Gastrocnemius medialis (tissue), 4 donors: Measurements from ENCODE around the gene LINC00305. TPM values are rescaled to one million over a fixed set of nuclear protein-coding genes. Genes with fewer than 3 reads are reported as not detected.

Experiments
- ATAC-seq, 2 donors: fragments of 150-250 bp; one replicate each; pipeline ENCODE4 v1.9.1; 2016
- DNase-seq, 2 donors: peaks; one replicate each; pipeline ENCODE4 v3.0.0-alpha.2; 2019
- H3K27ac ChIP-seq, 4 donors: fragments of 200-600 bp; sonication (generic); 1 replicate in 1 of 4; 2 replicates in 3 of 4; pipeline ENCODE4 v1.5.1; 2016 to 2018; ENCODE audit warnings: mild to moderate bottlenecking in 2 of 4, moderate library complexity in 1 of 4
- H3K27me3 ChIP-seq, 3 donors: fragments of 200-600 bp; sonication (generic) in 2 of 3; 1 replicate in 1 of 3; 2 replicates in 2 of 3; pipeline versions ENCODE4 v1.5.1 to v1.6.0; 2016 to 2019; ENCODE audit warnings: mild to moderate bottlenecking in 1 of 3, moderate library complexity in 1 of 3
- H3K36me3 ChIP-seq, 2 donors: fragments of 200-600 bp; sonication (generic) in 1 of 2; one replicate each; pipeline ENCODE4 v1.5.1; 2017 to 2018
- H3K4me1 ChIP-seq, 2 donors: fragments of 200-600 bp; sonication (generic) in 1 of 2; one replicate each; pipeline ENCODE4 v1.5.1; 2016 to 2017; ENCODE audit warnings: mild to moderate bottlenecking in 2 of 2
- H3K4me3 ChIP-seq, 4 donors: fragments of 200-600 bp; sonication (generic) in 3 of 4; 1 replicate in 1 of 4; 2 replicates in 3 of 4; pipeline ENCODE4 v1.5.1; 2016 to 2019; ENCODE audit warnings: mild to moderate bottlenecking in 2 of 4
- H3K9me3 ChIP-seq, 3 donors: fragments of 200-600 bp; sonication (generic) in 2 of 3; 1 replicate in 1 of 3; 2 replicates in 2 of 3; pipeline ENCODE4 v1.5.1; 2016 to 2019
- POLR2A ChIP-seq, 2 donors: fragments of 450-650 bp; IDR thresholded peaks; one replicate each; pipeline ENCODE4 v1.6.1; 2017; ENCODE audit warnings: antibody characterized with exemption in 2 of 2, mild to moderate bottlenecking in 2 of 2, moderate library complexity in 2 of 2
- in situ Hi-C, 4 donors: fragments of 200-750 bp; cut with MboI; loops; one replicate each; pipeline versions ENCODE4 v1.15.0 to v1.8.0; 2017; ENCODE audit warnings: low sequenced_read_pairs in 4 of 4
- intact Hi-C: fragments of 100-400 bp; cut with DNase I; formaldehyde crosslinking; loops from one replicate; pipeline ENCODE4 v1.15.1; 2023; ENCODE audit warnings: low total_unique reads
- total RNA-seq, 4 donors: library from RNA; depleted of rRNA; stranded (reverse); fragments of >200 nt; gene quantifications; one replicate each; pipeline versions ENCODE4 v1.1.0 to v1.2.3, GENCODE V29; 2016
- TF ChIP-seq, protein P1 (sequence below), 5 experiments: fragments of 450-650 bp in 3 of 5; fragments of 200-600 bp in 2 of 5; sonication (generic) in 2 of 5; IDR thresholded peaks in 4 of 5; conservative IDR thresholded peaks in 1 of 5; 1 replicate in 4 of 5; 2 replicates in 1 of 5; pipeline ENCODE4 v1.5.1; 2016 to 2019; ENCODE audit warnings: antibody characterized with exemption in 5 of 5, mild to moderate bottlenecking in 3 of 5, moderate library complexity in 3 of 5

LINC00305 gene
- total RNA-seq, 4 donors from 2014 or later, result not detected

DNA sequence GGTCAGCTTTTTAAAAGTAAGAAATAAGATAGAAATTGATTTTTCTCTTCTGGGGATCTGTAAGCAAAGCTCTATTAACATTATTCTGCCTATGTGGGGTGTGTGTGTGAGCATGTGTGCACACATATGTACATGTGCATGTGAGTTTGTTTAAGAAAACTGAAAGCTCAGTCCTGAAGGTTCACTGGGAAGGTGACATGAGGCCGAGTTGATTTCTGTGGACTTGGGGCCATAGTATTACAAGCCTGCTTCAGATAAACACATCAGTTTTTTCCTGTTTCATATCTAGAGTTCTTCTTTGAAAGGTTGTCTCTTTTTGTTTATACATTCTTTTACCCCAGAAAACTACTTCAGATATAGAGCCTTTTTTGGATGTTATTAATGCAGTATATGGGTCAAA is 95.6 kb downstream of the LINC00305 start:
- no peak overlapping the region for H3K4me3 ChIP-seq
- intact Hi-C loops (no loop called here), in situ Hi-C loops (no loop called here)
- TF ChIP-seq, protein P1, sequence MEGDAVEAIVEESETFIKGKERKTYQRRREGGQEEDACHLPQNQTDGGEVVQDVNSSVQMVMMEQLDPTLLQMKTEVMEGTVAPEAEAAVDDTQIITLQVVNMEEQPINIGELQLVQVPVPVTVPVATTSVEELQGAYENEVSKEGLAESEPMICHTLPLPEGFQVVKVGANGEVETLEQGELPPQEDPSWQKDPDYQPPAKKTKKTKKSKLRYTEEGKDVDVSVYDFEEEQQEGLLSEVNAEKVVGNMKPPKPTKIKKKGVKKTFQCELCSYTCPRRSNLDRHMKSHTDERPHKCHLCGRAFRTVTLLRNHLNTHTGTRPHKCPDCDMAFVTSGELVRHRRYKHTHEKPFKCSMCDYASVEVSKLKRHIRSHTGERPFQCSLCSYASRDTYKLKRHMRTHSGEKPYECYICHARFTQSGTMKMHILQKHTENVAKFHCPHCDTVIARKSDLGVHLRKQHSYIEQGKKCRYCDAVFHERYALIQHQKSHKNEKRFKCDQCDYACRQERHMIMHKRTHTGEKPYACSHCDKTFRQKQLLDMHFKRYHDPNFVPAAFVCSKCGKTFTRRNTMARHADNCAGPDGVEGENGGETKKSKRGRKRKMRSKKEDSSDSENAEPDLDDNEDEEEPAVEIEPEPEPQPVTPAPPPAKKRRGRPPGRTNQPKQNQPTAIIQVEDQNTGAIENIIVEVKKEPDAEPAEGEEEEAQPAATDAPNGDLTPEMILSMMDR (IDR thresholded peaks at IDR 0.05 in 4 of 5, conservative IDR thresholded peaks at IDR 0.05 in 1 of 5), result no peak
- no peak for TF ChIP-seq POLR2A (IDR thresholded peaks at IDR 0.05)
- no peaks in the 10 kb centered on the region for H3K36me3 ChIP-seq
- no peaks in the 10 kb centered on the region for H3K4me1 ChIP-seq
- H3K27ac ChIP-seq, result no peak overlapping the region
- DNase-seq (no peak), ATAC-seq (no peak)
- H3K9me3 ChIP-seq, result no peaks in the 10 kb centered on the region
- H3K27me3 ChIP-seq, result no peaks in the 10 kb centered on the region

DNA sequence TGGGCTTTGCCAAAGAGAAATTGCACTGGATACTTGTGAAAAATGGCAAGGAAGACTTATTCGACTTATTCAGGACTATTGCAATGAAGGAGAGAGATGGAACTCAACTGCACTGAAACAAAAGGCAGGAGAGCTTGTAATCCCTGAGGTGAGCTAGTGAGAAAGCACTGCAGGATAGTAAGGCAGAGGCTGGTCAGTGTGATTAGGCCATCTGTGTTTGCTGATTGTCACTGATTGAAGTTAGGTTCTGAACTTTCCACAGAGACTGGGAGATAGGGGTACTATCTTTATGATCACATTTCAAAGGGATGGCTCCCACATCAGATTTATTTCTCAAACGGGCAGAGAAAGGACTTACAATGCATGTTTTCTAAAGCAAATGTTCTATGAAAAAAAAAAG is 96.1 kb downstream of the LINC00305 start:
- intact Hi-C loops, result no loop called here
- Histone ChIP-seq H3K9me3 (no peaks in the 10 kb centered on the region), H3K27ac (no peak overlapping the region), H3K36me3 (no peaks in the 10 kb centered on the region), H3K4me3 (no peak overlapping the region), H3K4me1 (no peaks in the 10 kb centered on the region), H3K27me3 (no peaks in the 10 kb centered on the region)
- in situ Hi-C loops, result no loop called here
- DNase-seq (no peak), ATAC-seq (no peak)
- TF ChIP-seq, protein P1 (IDR thresholded peaks at IDR 0.05 in 4 of 5, conservative IDR thresholded peaks at IDR 0.05 in 1 of 5), result no peak

DNA sequence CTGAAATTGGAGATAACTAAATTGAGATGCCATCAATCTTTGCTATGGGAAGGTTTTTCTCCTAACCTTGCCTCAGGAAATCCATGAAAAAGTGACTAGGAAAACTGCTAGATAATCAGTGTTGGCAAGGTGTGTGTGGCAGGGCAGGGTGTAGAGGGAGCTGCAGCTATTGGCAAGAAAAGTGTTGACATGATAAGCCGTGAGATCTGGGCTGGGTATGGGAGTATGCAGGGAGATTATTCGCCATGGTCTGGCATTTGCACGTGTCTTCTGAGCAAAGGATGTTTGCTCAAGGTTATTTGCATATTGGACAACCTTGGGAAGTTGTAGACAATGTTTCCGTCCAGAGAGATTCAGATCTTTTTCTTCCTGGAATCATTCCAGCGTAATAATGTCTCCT is 104.3 kb downstream of the LINC00305 start:
- in situ Hi-C loops (no loop called here), intact Hi-C loops (no loop called here)
- Histone ChIP-seq H3K27me3 (no peaks in the 10 kb centered on the region), H3K27ac (no peak overlapping the region), H3K4me1 (no peaks in the 10 kb centered on the region), H3K4me3 (no peak overlapping the region), H3K9me3 (no peaks in the 10 kb centered on the region), H3K36me3 (no peaks in the 10 kb centered on the region)
- ATAC-seq, result no peak
- DNase-seq, result no peak
- TF ChIP-seq POLR2A (IDR thresholded peaks at IDR 0.05), result no peak
- TF ChIP-seq, protein P1 (IDR thresholded peaks at IDR 0.05 in 4 of 5, conservative IDR thresholded peaks at IDR 0.05 in 1 of 5), result no peak

DNA sequence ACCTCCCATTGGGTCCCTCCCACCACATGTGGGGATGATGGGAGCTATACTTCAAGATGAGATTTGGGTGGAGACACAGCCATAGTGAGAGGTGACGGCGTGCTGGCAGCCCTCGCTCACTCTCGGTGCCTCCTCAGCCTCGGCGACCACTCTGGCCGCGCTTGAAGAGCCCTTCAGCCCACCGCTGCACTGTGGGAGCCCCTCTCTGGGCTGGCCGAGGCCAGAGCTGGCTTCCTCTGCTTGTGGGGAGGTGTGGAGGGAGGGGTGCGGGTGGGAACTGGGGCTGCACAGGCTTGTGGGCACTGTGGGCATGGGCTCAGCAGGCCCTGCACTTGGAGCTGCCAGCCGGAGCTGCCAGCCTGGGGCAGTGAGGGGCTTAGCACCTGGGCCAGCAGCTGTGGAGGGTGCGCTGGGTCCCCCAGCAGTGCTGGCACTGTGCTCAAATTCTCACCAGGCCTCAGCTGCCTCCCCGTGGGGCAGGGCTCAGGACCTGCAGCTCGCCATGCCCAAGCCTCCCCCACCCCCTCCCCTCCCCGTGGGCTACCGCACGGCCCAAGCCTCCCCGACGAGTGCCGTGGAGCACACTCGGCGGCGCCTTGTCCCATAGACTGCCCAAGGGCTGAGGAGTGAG is 106.0 kb downstream of the LINC00305 start:
- no peaks in the 10 kb centered on the region for H3K4me1 ChIP-seq
- H3K9me3 ChIP-seq, result no peaks in the 10 kb centered on the region
- no peak for ATAC-seq
- no peak overlapping the region for H3K27ac ChIP-seq
- no peaks in the 10 kb centered on the region for H3K36me3 ChIP-seq
- no peak overlapping the region for H3K4me3 ChIP-seq
- intact Hi-C loops, result no loop called here
- no peaks in the 10 kb centered on the region for H3K27me3 ChIP-seq
- in situ Hi-C loops, result no loop called here
- TF ChIP-seq, protein P1 (IDR thresholded peaks at IDR 0.05 in 4 of 5, conservative IDR thresholded peaks at IDR 0.05 in 1 of 5), result no peak
- no peak for TF ChIP-seq POLR2A (IDR thresholded peaks at IDR 0.05)
- no peak for DNase-seq
